NOMO-1 treated with dmso at 0.1 percent for 144 hours (cell line): ENCODE data around the gene MTCH1.
"Not testable (repeated sequence)": the region's sequence is repeated elsewhere in the genome, so short reads cannot be mapped to it uniquely, and the experiment has no call there.

Experiments used
- DNase-seq: peaks from one replicate; lab custom pipeline; 2025; ENCODE audit not compliant: unreplicated experiment; lab: John Stamatoyannopoulos, UW

The MTCH1 gene

GRCh38 chr6:36954262-36954931 is 31.6 kb downstream of the MTCH1 start, which contains the start of gene PI16:
Gene PI16, plus strand, starts transcription at chr6:36954738. Its CDS starts 23 bp downstream, at chr6:36954761.
- DNase-seq, result no peak

DNA sequence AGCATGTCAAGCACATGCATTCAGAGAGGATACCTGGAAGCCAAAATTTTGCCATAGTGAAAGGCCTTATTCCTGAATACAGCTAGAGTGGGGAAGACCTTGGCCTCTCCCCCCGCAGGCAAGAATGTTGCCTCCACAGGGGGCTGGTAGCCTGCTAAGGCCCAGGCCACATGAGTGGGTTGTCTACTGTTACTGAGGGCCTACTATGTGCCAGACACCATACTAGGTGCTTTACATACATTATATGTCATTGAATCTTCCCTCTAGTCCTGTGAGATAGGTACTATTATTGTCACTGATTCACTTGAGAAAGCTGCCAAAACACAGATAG is 32.1 kb downstream of the MTCH1 start:
- DNase-seq, result no peak

GRCh38 chr6:36949636-36950035 is 36.4 kb downstream of the MTCH1 start:
- DNase-seq, result no peak

DNA sequence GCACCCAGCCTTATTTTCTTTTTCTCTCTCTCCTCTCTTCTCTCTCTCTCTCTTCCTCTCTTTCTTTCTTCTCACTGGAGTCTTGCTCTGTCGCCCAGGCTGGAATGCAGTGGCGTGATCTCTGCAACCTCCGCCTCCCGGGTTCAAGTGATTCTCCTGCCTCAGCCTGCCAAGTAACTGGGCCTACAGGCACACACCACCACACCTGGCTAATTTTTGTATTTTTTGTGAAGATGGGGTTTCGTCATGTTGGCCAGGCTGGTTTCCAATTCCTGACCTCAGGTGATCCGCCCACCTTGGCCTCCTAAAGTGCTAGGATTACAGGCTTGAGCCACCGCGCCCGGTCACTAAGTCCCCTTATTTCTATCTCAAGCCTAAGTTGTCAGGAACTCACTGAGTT is 36.9 kb downstream of the MTCH1 start:
- DNase-seq, result not testable (repeated sequence)

DNA sequence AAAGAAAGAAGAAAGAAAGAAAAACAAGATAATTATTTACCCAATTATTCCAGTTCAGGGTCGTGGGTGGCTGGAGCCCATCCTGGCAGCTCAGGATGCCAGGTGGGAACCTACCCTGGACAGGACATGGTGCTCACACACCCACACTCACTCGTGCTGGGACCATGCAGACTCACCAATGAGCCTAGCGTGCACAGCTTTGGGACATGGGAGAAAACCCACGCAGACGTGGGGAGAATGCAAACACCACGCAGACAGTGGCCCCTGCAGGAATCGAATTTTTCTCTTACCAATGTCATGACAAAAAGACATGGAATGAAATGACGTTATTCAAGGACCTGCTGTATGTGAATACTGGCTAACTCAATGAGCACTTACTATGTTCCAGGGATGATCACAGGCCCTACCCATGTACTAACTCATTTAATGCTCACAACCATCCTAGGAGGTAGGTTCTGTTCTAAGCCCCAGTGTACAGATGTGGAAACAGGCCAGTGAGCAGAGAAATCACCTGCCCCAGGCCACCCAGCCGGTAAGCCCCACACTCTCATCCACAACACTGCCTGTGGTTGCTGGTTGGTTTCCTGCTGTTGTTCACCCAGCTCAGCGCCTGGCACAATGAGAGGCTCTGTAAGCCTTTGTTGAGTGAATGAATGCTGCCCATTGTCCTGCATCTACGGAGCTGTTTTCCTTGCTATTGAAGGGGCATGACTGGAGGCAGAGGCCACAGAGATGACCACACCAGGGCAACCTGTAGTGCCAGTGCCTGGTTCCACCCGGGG is 38.2 kb downstream of the MTCH1 start:
- no peak for DNase-seq

DNA sequence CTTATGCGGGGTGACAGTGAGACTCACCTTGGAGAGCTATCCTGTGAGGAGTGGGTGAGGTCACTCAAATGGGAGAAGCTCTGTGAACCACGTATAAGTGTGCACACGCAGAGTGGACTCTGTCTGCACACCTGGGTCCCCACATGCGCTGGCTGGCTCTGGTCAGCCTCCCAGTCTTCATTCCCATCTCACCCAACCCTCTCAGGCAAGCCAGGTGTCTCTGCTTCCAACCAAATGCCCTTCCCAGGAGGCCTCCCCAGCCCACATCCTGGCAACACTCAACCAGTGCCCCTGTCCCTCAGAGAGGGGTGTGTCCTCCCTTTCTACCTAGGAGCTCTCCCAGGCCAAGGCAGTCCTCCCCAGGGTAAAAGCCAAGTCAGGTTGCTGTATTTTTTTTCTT is 39.5 kb downstream of the MTCH1 start:
- DNase-seq, result no peak

DNA sequence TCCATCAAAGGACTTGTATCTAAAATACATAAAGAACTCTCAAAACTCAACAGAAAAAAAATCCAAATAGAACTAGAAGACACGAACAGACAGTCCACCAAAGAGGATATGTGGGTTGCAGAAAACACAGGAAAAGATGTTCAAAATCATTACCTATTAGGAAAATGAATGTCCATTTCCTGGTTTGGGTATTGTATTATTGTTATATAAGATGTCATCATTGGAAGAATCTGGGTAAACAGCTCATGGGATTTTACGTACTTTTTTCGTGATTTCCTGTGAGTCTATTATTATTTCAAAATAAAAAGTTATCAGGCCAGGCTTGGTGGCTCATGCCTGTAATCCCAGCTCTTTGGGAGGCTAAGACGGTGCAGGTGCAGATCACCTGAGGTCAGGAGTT is 40.7 kb downstream of the MTCH1 start:
- DNase-seq, result no peak

DNA sequence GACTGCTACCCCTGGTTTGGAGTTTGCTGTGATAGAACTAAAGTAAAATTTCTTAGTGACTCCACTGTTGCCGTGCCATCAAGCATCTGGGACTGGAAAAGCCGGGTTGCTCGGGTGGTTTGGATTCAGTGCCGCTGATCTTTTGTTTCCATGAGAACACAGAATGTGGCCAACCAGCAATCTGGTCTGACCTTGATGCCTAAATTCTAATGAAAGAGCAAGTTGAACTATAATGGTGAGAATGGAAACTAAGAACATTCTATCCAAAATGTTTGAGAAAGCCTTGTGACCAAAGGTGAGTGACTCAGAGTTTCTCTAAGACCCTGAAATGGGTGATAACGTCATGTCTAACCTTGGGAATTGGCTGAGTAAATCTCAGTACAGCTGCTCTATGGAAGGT is 41.3 kb downstream of the MTCH1 start:
- no peak for DNase-seq

DNA sequence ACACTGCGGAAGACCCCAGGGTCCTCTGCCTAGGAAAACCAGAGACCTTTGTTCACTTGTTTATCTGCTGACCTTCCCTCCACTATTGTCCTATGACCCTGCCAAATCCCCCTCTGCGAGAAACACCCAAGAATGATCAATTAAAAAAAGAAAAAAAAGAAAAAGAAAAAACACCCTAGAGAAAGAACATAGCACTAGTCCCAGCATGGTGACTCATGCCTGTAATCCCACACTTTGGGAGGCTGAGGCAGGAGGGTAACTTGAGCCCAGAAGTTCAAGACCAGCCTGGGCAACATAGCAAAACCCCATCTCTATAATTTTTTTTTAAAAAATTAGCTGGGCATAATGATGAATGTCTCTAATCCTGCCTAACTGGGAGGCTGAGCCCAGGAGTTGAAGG is 43.7 kb downstream of the MTCH1 start:
- DNase-seq, result not testable (repeated sequence)

GRCh38 chr6:36941561-36941960 is 44.4 kb downstream of the MTCH1 start:
- DNase-seq, result not testable (repeated sequence)

GRCh38 chr6:36940027-36940426 is 46.0 kb downstream of the MTCH1 start:
- no peak for DNase-seq

DNA sequence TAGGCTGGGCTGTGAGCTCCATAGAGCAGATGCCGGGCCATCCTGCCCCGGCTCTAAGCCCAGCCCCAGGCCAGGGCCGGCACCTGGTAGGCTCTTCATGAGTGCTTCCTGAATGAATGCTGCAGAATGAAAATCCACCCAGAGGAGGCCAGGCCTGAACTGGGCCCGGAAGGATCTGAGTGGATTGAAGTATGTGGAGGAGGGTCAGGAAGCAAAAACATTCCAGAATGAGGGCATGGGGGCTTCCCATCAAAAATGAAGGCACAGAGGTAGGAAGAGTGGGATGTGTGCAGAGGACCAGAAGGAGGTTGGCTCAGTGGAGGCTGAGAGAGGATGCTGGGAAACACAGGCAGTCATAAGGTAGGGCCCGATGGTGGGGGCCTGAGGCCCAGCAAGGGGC is 47.0 kb downstream of the MTCH1 start:
- not testable (repeated sequence) for DNase-seq

- no peak for DNase-seq
Observed at GRCh38 chr6:36938536-36938935, 47.5 kb downstream of the MTCH1 start.

DNA sequence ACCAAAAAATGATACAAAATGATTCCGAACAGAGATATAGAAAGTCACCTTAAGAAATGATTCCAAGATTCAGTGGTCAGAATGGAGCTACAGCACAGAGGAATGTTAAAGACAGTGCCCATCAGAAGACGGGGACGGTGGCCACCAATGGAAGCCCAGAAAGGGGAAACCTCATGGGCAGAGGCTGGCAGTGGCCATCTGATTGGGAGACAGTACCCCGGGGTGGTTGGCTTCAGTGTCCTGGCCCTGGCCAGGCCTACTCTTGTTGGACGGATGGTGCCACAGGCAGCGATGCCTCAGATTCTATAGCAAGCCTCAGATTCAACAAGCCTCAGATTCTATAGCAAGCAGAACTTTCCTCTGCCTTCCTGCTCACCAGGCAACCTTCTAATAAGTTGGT is 48.1 kb downstream of the MTCH1 start:
- no peak for DNase-seq

GRCh38 chr6:36936824-36937223 is 49.2 kb downstream of the MTCH1 start:
- no peak for DNase-seq

GRCh38 chr6:36934901-36935300 is 51.1 kb downstream of the MTCH1 start:
- no peak for DNase-seq

GRCh38 chr6:36933519-36933918 is 52.5 kb downstream of the MTCH1 start:
- no peak for DNase-seq

DNA sequence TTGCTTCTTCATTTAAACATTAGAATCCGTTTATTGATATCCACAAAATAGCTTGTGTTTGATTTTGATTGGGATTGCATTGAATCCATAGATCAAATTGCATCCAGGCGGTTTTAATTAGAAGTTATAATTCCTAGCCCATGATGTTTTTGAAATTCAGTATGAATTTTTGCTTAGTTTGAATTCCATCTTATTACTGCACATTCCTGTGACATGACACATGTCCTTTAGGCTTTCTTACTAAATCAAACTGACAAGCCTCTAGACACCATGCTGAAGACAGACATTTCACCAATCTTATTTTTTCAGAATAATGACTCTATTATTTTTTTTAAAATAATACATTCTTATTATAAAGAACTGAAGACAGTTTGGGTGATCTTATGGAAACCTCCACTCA is 52.9 kb downstream of the MTCH1 start:
- no peak for DNase-seq

- no peak for DNase-seq
Observed at GRCh38 chr6:36930483-36930882, 55.5 kb downstream of the MTCH1 start.

DNA sequence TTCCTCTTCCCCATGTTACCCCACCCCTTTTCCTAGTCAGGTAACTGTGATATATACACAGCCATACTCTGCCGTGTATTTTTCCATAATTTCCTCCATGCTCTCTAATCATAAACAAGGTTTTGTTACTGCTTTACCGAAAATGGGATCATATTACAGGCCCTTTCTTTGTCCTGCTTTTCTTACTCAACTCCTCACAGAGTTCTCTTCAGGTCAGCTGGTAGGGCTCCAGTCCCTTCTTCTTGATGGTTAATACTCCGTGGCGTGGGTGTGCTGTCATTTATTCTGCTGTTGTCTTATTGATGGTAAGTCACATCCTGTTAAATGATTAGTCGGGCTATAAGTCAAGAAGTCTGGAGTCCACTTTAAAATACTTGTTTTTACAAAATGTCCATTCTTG is 56.4 kb downstream of the MTCH1 start:
- DNase-seq, result no peak

DNA sequence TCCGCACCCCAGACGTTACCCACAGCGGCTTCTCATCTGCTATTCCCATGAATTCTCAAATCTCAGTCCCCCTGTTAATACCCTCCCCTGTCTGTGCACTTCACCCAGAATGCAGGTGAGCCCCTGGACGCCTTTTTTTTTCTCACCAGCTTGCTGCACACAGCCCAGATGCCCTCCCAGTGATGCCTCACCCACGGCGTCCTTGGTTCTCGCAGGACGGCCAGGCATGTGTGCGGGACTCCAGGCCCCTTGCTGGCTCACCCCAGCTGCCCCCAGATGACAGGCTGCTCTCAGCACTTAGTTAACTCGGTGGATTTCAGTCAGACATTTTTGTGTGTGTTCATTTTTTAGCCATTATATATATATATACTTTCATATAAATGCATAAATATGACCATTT is 56.8 kb downstream of the MTCH1 start:
- no peak for DNase-seq

DNA sequence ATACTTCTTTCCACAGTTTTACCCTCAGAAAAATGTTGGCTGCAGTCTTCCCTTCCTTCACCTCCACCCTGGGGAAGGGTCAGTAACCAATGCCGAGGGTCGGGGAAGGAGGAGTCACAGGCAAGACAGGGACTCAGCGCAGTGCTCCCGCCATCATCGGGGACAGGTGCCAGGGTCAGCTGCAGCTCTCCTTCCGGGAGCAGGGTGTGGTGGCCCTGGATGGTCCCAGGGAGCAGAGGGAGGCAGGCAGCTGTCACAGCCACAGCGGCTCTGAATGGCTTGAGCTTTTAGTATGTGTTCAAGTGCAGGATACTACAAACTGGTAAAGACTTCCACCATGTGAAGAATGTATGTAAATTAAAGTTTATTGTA is 57.5 kb downstream of the MTCH1 start:
- no peak for DNase-seq
